Ovary (tissue), 9 donors: ENCODE results near the gene RAPGEF2. TPM values are rescaled to one million over a fixed set of nuclear protein-coding genes. Genes with fewer than 3 reads are reported as not detected.
"Not testable (repeated sequence)": the region's sequence is repeated elsewhere in the genome, so short reads cannot be mapped to it uniquely, and the experiment has no call there.

Experiments used
- DNase-seq, 5 donors: peaks; one replicate each; pipeline ENCODE4 v3.0.0-alpha.2; 2019 to 2020
- H3K27ac ChIP-seq, 2 donors: fragments of 200-600 bp; one replicate each; pipeline versions ENCODE4 v1.5.1 to v1.8.0; 2019 to 2022
- H3K27me3 ChIP-seq: fragments of 200-600 bp; one replicate; pipeline ENCODE4 v1.8.0; 2022
- H3K36me3 ChIP-seq: fragments of 200-600 bp; sonication (generic); one replicate; pipeline ENCODE4 v1.5.1; 2019
- H3K4me1 ChIP-seq: one replicate; pipeline ENCODE4 v1.8.1; 2013; ENCODE audit warnings: mild to moderate bottlenecking, moderate library complexity; ENCODE audit not compliant: insufficient read depth
- H3K4me3 ChIP-seq: fragments of 200-600 bp; sonication (generic); one replicate; pipeline ENCODE4 v1.5.1; 2017
- H3K9me3 ChIP-seq, 2 donors: fragments of 200-600 bp in 1 of 2; sonication (generic) in 1 of 2; one replicate each; pipeline versions ENCODE4 v1.5.1 to v1.8.1; 2013 to 2019; ENCODE audit warnings: mild to moderate bottlenecking in 1 of 2, moderate library complexity in 1 of 2
- EP300 ChIP-seq: sonication (generic); formaldehyde crosslinking; IDR thresholded peaks from one replicate; pipeline ENCODE4 v1.6.1; 2017; ENCODE audit warnings: antibody characterized with exemption
- POLR2A ChIP-seq: fragments of 450-650 bp; IDR thresholded peaks from one replicate; pipeline ENCODE4 v1.6.1; 2017; ENCODE audit warnings: antibody characterized with exemption, mild to moderate bottlenecking, moderate library complexity
- WGBS, 3 donors: extraction: QIAGEN DNeasy Blood & Tissue Kit in 1 of 3; methylation state at CpG; one replicate each; pipeline versions ENCODE4 v1.1.5 to v1.1.7; 2013 to 2017; 5-methylcytosine and 5-hydroxymethylcytosine counted together
- intact Hi-C, 4 donors: fragments of 100-400 bp; cut with DNase I; formaldehyde crosslinking; loops; one replicate each; pipeline versions ENCODE4 v1.11.0 to v1.15.1; 2022 to 2023
- polyA plus RNA-seq, 2 donors: library from polyadenylated mRNA; stranded (reverse); fragments of 200-250 nt in 1 of 2; fragments of 350-450 nt in 1 of 2; fragmentation: Illumina TruSeq in 1 of 2; extraction: RNeasy Lipid Tissue Mini Kit (QIAGEN cat#74804) in 1 of 2; gene quantifications; one replicate each; pipeline ENCODE4 v1.2.3, GENCODE V29; 2013 to 2014
- total RNA-seq, 7 donors: library from RNA; depleted of rRNA in 2 of 7; stranded (reverse); fragments of >200 nt in 2 of 7; fragmentation: NEBNext Ultra II Directional in 3 of 7; extraction: Animal tissue kit (Norgen Biotek cat#: 25700) in 3 of 7; gene quantifications; one replicate each; pipeline versions ENCODE4 v1.1.0 to v1.2.4, GENCODE V29; 2016 to 2023
- TF ChIP-seq, protein P1 (sequence below), 3 donors: fragments of 450-650 bp in 2 of 3; fragments of 200-600 bp in 1 of 3; IDR thresholded peaks; one replicate each; pipeline versions ENCODE4 v1.5.1 to v1.8.0; 2016 to 2022; ENCODE audit warnings: antibody characterized with exemption in 3 of 3, mild to moderate bottlenecking in 1 of 3
- donor health status: DM: no; HTN: no; CAD: no; lungs with moderate emphysema.
- donor health status: DM: no; HTN: no; CAD: no.
- donor health status: Bipolar disorder and iron deficiency.
- donor health status: DM: yes; HTN: yes; CAD: no.
- donor health status: DM: no; HTN: no; CAD: no.
- donor health status: DM: yes; HTN: yes; CAD: no.

Gene RAPGEF2
- total and polyA plus RNA-seq, 9 donors = 11.5 to 46.5 (median 25.4) TPM

DNA sequence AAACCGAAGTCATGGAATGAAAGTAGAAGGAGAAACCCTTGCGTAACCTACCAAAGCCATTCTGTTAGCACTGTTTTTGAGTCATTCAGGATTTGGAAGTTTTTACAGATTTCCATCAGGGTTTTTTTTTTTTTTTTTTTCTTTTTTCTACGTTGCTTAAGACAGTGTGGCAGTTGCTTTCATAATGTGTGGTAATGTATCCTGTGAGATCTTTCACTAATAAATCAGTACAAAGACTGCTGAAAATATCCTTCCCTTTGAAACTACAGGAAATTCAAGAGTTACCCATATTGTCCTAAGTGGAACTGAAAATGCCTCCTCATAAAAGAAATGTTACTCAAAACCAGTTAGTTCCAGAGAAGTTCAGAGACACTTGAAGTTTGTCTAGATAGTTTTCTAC is 137.8 kb downstream of the RAPGEF2 start:
- Histone ChIP-seq H3K36me3 (no peaks in the 10 kb centered on the region), H3K4me1 (no peaks in the 10 kb centered on the region), H3K4me3 (no peak overlapping the region), H3K27me3 (no peaks in the 10 kb centered on the region), H3K27ac (no peak overlapping the region), H3K9me3 (no peaks in the 10 kb centered on the region)
- intact Hi-C loops = no loop called here
- TF ChIP-seq, protein P1, sequence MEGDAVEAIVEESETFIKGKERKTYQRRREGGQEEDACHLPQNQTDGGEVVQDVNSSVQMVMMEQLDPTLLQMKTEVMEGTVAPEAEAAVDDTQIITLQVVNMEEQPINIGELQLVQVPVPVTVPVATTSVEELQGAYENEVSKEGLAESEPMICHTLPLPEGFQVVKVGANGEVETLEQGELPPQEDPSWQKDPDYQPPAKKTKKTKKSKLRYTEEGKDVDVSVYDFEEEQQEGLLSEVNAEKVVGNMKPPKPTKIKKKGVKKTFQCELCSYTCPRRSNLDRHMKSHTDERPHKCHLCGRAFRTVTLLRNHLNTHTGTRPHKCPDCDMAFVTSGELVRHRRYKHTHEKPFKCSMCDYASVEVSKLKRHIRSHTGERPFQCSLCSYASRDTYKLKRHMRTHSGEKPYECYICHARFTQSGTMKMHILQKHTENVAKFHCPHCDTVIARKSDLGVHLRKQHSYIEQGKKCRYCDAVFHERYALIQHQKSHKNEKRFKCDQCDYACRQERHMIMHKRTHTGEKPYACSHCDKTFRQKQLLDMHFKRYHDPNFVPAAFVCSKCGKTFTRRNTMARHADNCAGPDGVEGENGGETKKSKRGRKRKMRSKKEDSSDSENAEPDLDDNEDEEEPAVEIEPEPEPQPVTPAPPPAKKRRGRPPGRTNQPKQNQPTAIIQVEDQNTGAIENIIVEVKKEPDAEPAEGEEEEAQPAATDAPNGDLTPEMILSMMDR (IDR thresholded peaks at IDR 0.05) = no peak
- TF ChIP-seq EP300 = no peak
- DNase-seq = no peak
- WGBS, 3 donors = 76 to 93% (median 88%) methylated on average over 3 of the region's 3 CpGs

DNA sequence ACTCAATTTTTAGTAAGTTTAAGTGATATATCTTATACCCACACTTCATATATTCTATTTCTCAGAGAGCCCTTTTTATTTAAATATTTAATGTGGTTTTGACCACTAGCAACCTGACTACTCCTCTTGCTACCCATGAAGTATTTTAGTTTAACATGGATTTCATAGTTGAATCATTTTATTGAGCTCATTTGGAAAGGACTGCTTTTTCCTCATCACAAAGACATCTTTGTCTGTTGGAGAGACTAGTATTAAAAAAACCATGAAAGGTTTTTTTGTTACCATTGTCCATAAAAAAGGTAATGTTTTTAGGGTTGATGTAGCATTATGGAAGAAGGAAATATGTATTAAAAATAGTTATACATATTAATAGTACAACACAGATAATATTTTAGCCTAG is 139.5 kb downstream of the RAPGEF2 start:
- H3K27me3 ChIP-seq = no peaks in the 10 kb centered on the region
- no peak overlapping the region for H3K4me3 ChIP-seq
- intact Hi-C loops = no loop called here
- no peaks in the 10 kb centered on the region for H3K4me1 ChIP-seq
- no peak for TF ChIP-seq EP300
- TF ChIP-seq POLR2A = no peak
- TF ChIP-seq, protein P1 (IDR thresholded peaks at IDR 0.05) = no peak
- H3K9me3 ChIP-seq = no peaks in the 10 kb centered on the region
- H3K27ac ChIP-seq = no peak overlapping the region
- DNase-seq = no peak
- H3K36me3 ChIP-seq = no peaks in the 10 kb centered on the region

- intact Hi-C loops = no loop called here
- H3K27ac ChIP-seq = no peak overlapping the region
Observed at GRCh38 chr4:159248384-159249178, 145.7 kb downstream of the RAPGEF2 start.

GRCh38 chr4:159250751-159251325 is 148.0 kb downstream of the RAPGEF2 start:
- TF ChIP-seq POLR2A = no peak
- TF ChIP-seq, protein P1 (IDR thresholded peaks at IDR 0.05) = no peak
- TF ChIP-seq EP300 = no peak

More at GRCh38 chr4:159248384-159249178, 145.7 kb downstream of the RAPGEF2 start:
- Histone ChIP-seq H3K4me3 (no peak overlapping the region), H3K4me1 (no peaks in the 10 kb centered on the region), H3K9me3 (no peaks in the 10 kb centered on the region), H3K27me3 (no peaks in the 10 kb centered on the region), H3K36me3 (no peaks in the 10 kb centered on the region)
- TF ChIP-seq EP300 = no peak
- TF ChIP-seq, protein P1 (IDR thresholded peaks at IDR 0.05) = no peak
- no peak for TF ChIP-seq POLR2A
- 67 to 75% (median 74%) methylated on average over 7 of the region's 7 CpGs for WGBS, 3 donors
- no peak for DNase-seq

GRCh38 chr4:159251580-159251979 is 148.7 kb downstream of the RAPGEF2 start:
- intact Hi-C loops, H3K4me3 ChIP-seq, H3K27ac ChIP-seq, H3K4me1 ChIP-seq, H3K36me3 ChIP-seq, H3K9me3 ChIP-seq, H3K27me3 ChIP-seq, DNase-seq: not testable (repeated sequence)
- WGBS, 3 donors = 91 to 98% (median 97%) methylated on average over 14 of the region's 14 CpGs

More at GRCh38 chr4:159250751-159251325, 148.0 kb downstream of the RAPGEF2 start:
- Histone ChIP-seq H3K27ac (no peak overlapping the region), H3K4me3 (no peak overlapping the region), H3K9me3 (no peaks in the 10 kb centered on the region), H3K4me1 (no peaks in the 10 kb centered on the region), H3K27me3 (no peaks in the 10 kb centered on the region), H3K36me3 (no peaks in the 10 kb centered on the region)
- intact Hi-C loops = no loop called here
- 95 to 98% (median 97%) methylated on average over 28 to 35 of the region's 35 CpGs for WGBS, 3 donors
- no peak for DNase-seq
